HFF-Myc (cell line): ENCODE measurements around the gene GHRHR.

Experiments used
- DNase-seq: peaks from one replicate; pipeline ENCODE4 v3.0.0-alpha.2; 2011; ENCODE audit warnings: low read depth; ENCODE audit errors: extremely low read depth
- H3K4me3 ChIP-seq: replicated peaks from 2 replicates; pipeline ENCODE4 v1.5.1; 2011; ENCODE audit warnings: low read depth, mild to moderate bottlenecking, control low read depth, low read length
- CTCF ChIP-seq: IDR thresholded peaks from 2 replicates; pipeline ENCODE4 v1.5.1; 2012; ENCODE audit warnings: mild to moderate bottlenecking, low read depth, low read length, control low read depth; ENCODE audit errors: missing control alignments

GHRHR gene

GRCh38 chr7:30931929-30932540 is 31.7 kb upstream of the GHRHR start:
- no peak for TF ChIP-seq CTCF
- no peak for DNase-seq
- no peak overlapping the region for H3K4me3 ChIP-seq

GRCh38 chr7:30932562-30932961 is 31.2 kb upstream of the GHRHR start:
- no peak for DNase-seq
- no peak for TF ChIP-seq CTCF
- no peak overlapping the region for H3K4me3 ChIP-seq

GRCh38 chr7:30933124-30933974 is 30.4 kb upstream of the GHRHR start:
- DNase-seq, result no peak
- TF ChIP-seq CTCF, result no peak
- no peak overlapping the region for H3K4me3 ChIP-seq

GRCh38 chr7:30934225-30934624 is 29.5 kb upstream of the GHRHR start:
- no peak overlapping the region for H3K4me3 ChIP-seq
- no peak for DNase-seq
- no peak for TF ChIP-seq CTCF

- TF ChIP-seq CTCF, result no peak
- DNase-seq, result no peak
- H3K4me3 ChIP-seq, result no peak overlapping the region
Measured at GRCh38 chr7:30934732-30935568, 28.8 kb upstream of the GHRHR start.

GRCh38 chr7:30935569-30935877 is 28.2 kb upstream of the GHRHR start:
- TF ChIP-seq CTCF, result no peak
- DNase-seq, result no peak
- H3K4me3 ChIP-seq, result no peak overlapping the region
